RWPE2 (cell line): Measurements from ENCODE around the gene IL21R.

Source experiments
- ATAC-seq: fragments of 200-7000 bp; cut with Tn5 transposase; 3 replicates; pipeline ENCODE4 v1.9.1; 2021; ENCODE audit warnings: low read depth
- DNase-seq: peaks from one replicate; pipeline ENCODE4 v3.0.0-alpha.2; 2020; ENCODE audit warnings: low spot score
- H3K27ac ChIP-seq: fragments of 450-650 bp; 2 replicates; pipeline ENCODE4 v1.5.1; 2017; ENCODE audit warnings: mild to moderate bottlenecking; ENCODE audit not compliant: poor library complexity, severe bottlenecking
- H3K27me3 ChIP-seq: fragments of 250-450 bp; sonication (Bioruptor Pico); 2 replicates; pipeline ENCODE4 v1.5.1; 2021; ENCODE audit warnings: mild to moderate bottlenecking, moderate library complexity; ENCODE audit not compliant: insufficient read depth, poor library complexity, severe bottlenecking
- H3K36me3 ChIP-seq: fragments of 250-450 bp; sonication (Bioruptor Pico); 2 replicates; pipeline ENCODE4 v1.5.1; 2020; ENCODE audit warnings: low read depth, mild to moderate bottlenecking, moderate library complexity
- H3K4me1 ChIP-seq: fragments of 250-450 bp; sonication (Bioruptor Pico); 2 replicates; pipeline ENCODE4 v1.5.1; 2021; ENCODE audit warnings: mild to moderate bottlenecking, moderate library complexity; ENCODE audit not compliant: insufficient read depth, poor library complexity, severe bottlenecking
- H3K4me3 ChIP-seq: fragments of 250-450 bp; sonication (Bioruptor Pico); 2 replicates; pipeline ENCODE4 v1.5.1; 2021; ENCODE audit warnings: mild to moderate bottlenecking, moderate library complexity; ENCODE audit not compliant: severe bottlenecking
- H3K9me3 ChIP-seq: fragments of 250-450 bp; sonication (Bioruptor Pico); 2 replicates; pipeline ENCODE4 v1.5.1; 2021; ENCODE audit warnings: mild to moderate bottlenecking, moderate library complexity; ENCODE audit not compliant: severe bottlenecking
- TF ChIP-seq, protein P1 (sequence below): fragments of 450-650 bp; IDR thresholded peaks from one replicate; pipeline ENCODE4 v1.5.1; 2017; ENCODE audit warnings: mild to moderate bottlenecking, moderate library complexity; ENCODE audit not compliant: poor library complexity, severe bottlenecking

The IL21R gene

DNA sequence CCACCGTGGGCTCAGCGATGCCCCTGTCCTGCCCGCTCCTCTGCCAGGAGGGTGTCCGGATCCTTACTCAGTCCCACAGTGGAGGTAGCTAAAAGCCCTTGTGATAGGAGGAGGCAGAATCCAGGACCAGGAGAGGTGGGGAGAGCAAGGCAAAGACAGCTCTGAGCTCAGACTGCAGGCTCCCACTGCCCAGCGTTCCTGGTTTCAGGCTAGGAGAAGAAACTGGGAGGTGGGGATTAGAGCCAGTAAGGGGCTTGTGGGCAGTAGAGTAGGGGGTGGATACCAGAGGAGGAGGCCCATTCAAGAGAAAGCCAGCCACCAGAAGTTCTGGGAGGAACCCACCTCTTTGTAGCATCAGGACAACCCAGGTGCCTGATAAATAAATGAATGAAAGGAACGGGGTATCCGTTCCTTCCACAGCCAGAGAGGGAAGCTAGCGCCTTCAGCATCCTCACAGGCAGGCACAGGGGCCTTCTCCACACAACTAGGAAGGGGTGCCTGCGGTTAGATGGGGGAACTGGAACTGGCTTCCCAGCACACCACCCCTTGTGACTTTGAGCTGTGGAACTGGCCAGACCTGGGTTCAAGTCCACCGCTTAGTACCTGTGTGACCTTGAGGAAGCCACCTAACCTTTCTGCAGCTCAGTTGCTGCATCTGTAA lies 2.3 kb downstream of the IL21R start:
- no peaks in the 10 kb centered on the region for H3K36me3 ChIP-seq
- H3K27ac ChIP-seq: no peak overlapping the region
- H3K4me3 ChIP-seq: no peak overlapping the region
- no peaks in the 10 kb centered on the region for H3K4me1 ChIP-seq
- DNase-seq: no peak
- H3K27me3 ChIP-seq: peaks cover 7% of the 10 kb centered on the region
- H3K9me3 ChIP-seq: no peaks in the 10 kb centered on the region
- TF ChIP-seq, protein P1, sequence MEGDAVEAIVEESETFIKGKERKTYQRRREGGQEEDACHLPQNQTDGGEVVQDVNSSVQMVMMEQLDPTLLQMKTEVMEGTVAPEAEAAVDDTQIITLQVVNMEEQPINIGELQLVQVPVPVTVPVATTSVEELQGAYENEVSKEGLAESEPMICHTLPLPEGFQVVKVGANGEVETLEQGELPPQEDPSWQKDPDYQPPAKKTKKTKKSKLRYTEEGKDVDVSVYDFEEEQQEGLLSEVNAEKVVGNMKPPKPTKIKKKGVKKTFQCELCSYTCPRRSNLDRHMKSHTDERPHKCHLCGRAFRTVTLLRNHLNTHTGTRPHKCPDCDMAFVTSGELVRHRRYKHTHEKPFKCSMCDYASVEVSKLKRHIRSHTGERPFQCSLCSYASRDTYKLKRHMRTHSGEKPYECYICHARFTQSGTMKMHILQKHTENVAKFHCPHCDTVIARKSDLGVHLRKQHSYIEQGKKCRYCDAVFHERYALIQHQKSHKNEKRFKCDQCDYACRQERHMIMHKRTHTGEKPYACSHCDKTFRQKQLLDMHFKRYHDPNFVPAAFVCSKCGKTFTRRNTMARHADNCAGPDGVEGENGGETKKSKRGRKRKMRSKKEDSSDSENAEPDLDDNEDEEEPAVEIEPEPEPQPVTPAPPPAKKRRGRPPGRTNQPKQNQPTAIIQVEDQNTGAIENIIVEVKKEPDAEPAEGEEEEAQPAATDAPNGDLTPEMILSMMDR: no peak
- ATAC-seq: no peak

DNA sequence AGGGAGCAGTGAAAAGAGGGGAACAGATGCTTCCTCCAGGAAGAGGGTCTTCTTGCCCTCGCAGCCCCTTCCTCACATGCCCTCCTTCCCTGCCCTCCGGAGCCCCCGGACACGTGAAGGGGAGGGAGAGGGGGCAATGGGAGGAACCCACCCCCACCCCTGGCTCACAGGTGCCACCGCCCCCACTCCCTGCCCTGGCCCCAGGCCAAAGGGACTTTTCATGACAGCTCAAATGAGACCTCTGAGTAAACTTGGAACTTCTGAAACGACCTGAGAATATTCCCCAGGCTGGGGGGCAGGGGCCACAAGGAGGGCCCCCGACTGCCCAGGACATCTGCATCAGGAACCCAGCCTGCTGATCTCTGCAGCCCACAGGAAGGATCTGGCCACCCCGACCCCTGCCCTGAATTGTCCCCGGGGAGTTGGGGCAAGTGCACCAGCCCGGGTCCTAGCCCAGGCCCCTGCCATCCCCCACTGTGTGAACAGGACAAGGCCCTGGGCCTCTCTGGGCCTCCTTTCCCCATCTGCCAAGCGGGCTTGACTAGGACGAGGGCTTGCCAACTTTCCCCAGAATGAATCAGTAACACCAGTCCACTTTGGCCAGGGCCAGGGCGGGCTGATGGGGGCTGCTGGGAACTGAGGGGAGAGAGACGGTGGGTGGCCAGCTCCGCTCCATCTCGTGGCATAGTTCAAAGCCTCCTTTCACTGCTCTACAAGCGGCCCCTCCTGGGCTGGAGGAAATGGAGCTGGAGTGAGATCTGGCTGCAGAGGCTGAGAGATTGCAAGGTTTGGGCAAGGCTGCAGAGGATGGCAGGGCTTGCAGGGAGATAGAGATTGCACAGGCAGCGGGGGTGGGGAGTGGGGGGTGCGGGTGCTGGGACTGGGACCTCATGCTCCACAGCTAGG lies 3.8 kb downstream of the IL21R start:
- H3K27ac ChIP-seq: no peak overlapping the region
- H3K9me3 ChIP-seq: no peaks in the 10 kb centered on the region
- ATAC-seq: no peak
- no peak for DNase-seq
- TF ChIP-seq, protein P1: no peak
- peaks cover 7% of the 10 kb centered on the region for H3K27me3 ChIP-seq
- no peaks in the 10 kb centered on the region for H3K4me1 ChIP-seq
- H3K4me3 ChIP-seq: no peak overlapping the region
- H3K36me3 ChIP-seq: no peaks in the 10 kb centered on the region

DNA sequence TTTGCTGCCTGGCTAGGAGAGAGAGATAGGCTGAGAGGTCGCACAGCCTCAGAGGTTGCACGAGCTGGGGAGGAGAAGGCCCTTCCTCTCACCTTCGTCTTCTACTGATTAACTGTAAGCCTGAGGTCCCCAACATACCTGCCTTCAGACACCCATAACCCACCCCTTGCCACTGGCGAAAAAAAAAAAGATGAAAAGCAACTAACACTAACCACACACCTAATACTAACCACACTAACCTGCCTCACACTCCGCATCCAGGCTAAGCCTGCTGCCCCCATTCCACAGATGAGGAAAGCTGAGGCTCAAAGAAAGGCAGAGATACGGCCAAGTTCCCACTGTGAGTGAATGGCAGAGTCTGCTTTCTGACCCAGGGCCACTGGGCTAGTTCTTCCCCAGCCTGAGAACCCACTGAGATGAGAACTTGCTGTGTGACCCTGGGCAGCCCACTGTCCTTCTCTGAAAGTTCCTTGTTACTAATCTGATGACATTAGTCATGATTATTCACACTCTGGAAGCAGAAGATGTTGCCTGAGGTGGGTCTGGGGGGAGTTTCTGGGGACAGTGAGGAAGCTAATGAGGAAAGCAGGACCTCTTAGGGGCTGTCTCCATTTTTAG lies 4.6 kb downstream of the IL21R start:
- DNase-seq: no peak
- H3K27me3 ChIP-seq: peaks cover 7% of the 10 kb centered on the region
- no peaks in the 10 kb centered on the region for H3K4me1 ChIP-seq
- H3K4me3 ChIP-seq: no peak overlapping the region
- H3K9me3 ChIP-seq: no peaks in the 10 kb centered on the region
- no peak for ATAC-seq
- no peak overlapping the region for H3K27ac ChIP-seq
- no peaks in the 10 kb centered on the region for H3K36me3 ChIP-seq
- TF ChIP-seq, protein P1: no peak

DNA sequence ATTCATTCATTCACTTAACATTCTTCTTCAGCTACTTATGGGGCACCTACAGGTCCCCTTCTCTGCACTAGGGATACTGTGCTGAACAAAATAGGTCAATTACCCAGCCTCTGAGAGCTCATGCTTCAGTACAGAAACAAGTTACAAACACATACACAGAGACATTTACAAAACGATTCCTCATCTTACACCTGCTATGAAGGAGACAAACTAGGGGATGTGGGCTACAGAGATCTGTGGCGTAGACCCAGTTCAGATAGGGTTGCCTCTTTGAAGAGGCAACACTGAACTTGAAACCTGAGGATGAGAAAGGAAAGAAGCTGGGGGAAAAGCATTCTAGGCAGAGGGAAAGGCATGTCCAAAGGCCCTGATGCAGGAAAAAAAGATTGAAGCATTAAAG lies 5.2 kb downstream of the IL21R start:
- no peak overlapping the region for H3K27ac ChIP-seq
- H3K36me3 ChIP-seq: no peaks in the 10 kb centered on the region
- H3K4me1 ChIP-seq: no peaks in the 10 kb centered on the region
- no peaks in the 10 kb centered on the region for H3K9me3 ChIP-seq
- ATAC-seq (no peak), DNase-seq (no peak)
- no peak overlapping the region for H3K4me3 ChIP-seq
- peaks cover 3% of the 10 kb centered on the region for H3K27me3 ChIP-seq
- TF ChIP-seq, protein P1: no peak
